GM06990 (cell line): ENCODE results near the gene THBS3.
A peak's percentile ranks its signal among the peaks of the same experiment; 100 is the strongest.
"Not testable (repeated sequence)": the region's sequence is repeated elsewhere in the genome, so short reads cannot be mapped to it uniquely, and the experiment has no call there.

ENCODE experiments used
- DNase-seq: peaks from one replicate; pipeline ENCODE4 v3.0.0-alpha.2; 2011; ENCODE audit not compliant: insufficient read length; ENCODE audit errors: extremely low read depth
- H3K27me3 ChIP-seq: replicated peaks from 2 replicates; pipeline ENCODE4 v1.6.0; 2011; ENCODE audit warnings: low read length; ENCODE audit not compliant: control insufficient read depth, insufficient read depth
- H3K36me3 ChIP-seq: 2 replicates; pipeline ENCODE4 v1.5.1; 2011; ENCODE audit warnings: low read length; ENCODE audit not compliant: control insufficient read depth, insufficient read depth
- H3K4me3 ChIP-seq: replicated peaks from 2 replicates; pipeline ENCODE4 v1.5.1; 2011; ENCODE audit warnings: low read depth, mild to moderate bottlenecking, control low read depth, low read length
- CTCF ChIP-seq: IDR thresholded peaks from 2 replicates; pipeline ENCODE4 v1.5.1; 2011; ENCODE audit warnings: low read length, control low read depth, mild to moderate bottlenecking, inconsistent platforms; ENCODE audit not compliant: insufficient read depth, poor library complexity, severe bottlenecking

Gene THBS3

GRCh38 chr1:155241069-155241679 is 33.5 kb upstream of the THBS3 start:
- H3K27me3 ChIP-seq: no peaks in the 10 kb centered on the region
- peaks cover 2% of the 10 kb centered on the region; the same call in 1 of the 2 replicates for H3K36me3 ChIP-seq
- peak overlapping the region; percentile 60 for H3K4me3 ChIP-seq
- no peak for DNase-seq
- TF ChIP-seq CTCF: no peak

- Histone ChIP-seq H3K27me3 (no peaks in the 10 kb centered on the region), H3K36me3 (peaks cover 8% of the 10 kb centered on the region), H3K4me3 (no peak overlapping the region)
- TF ChIP-seq CTCF: no peak
- DNase-seq: no peak
These were observed 28.8 kb upstream of the THBS3 start for GRCh38 chr1:155236451-155236850.

GRCh38 chr1:155235375-155235774 is 27.7 kb upstream of the THBS3 start:
- H3K27me3 ChIP-seq, H3K36me3 ChIP-seq, H3K4me3 ChIP-seq, DNase-seq: not testable (repeated sequence)

GRCh38 chr1:155233502-155233901 is 25.8 kb upstream of the THBS3 start:
- not testable (repeated sequence) for DNase-seq, H3K27me3 ChIP-seq, H3K36me3 ChIP-seq, H3K4me3 ChIP-seq

- not testable (repeated sequence) for H3K4me3 ChIP-seq, DNase-seq, H3K36me3 ChIP-seq
These were observed 24.6 kb upstream of the THBS3 start for GRCh38 chr1:155232001-155232978.

GRCh38 chr1:155231302-155231701 is 23.6 kb upstream of the THBS3 start:
- not testable (repeated sequence) for H3K27me3 ChIP-seq, H3K4me3 ChIP-seq, DNase-seq, H3K36me3 ChIP-seq

More at GRCh38 chr1:155232001-155232978, 24.6 kb upstream of the THBS3 start:
- not testable (repeated sequence) for H3K27me3 ChIP-seq

GRCh38 chr1:155228096-155228427 is 20.4 kb upstream of the THBS3 start:
- Histone ChIP-seq H3K27me3 (no peaks in the 10 kb centered on the region), H3K36me3 (no peaks in the 10 kb centered on the region), H3K4me3 (peak overlapping the region; percentile 62)
- TF ChIP-seq CTCF: no peak
- DNase-seq: no peak
